H1 (cell line): ENCODE results near the gene CTSG. TPM values are rescaled to one million over a fixed set of nuclear protein-coding genes. Genes with fewer than 3 reads are reported as not detected.
"Not testable (repeated sequence)": the region's sequence is repeated elsewhere in the genome, so short reads cannot be mapped to it uniquely, and the experiment has no call there.

Source experiments
- CTCF ChIA-PET: fragments of 300-600 bp; sonication (Branson Sonifier 250); formaldehyde crosslinking; loops from one replicate; lab custom pipeline; 2021; ENCODE audit not compliant: partially characterized antibody; lab: Charles Lee
- POLR2A ChIA-PET: fragments of 300-600 bp; sonication (Branson Sonifier 250); formaldehyde crosslinking; loops from one replicate; lab custom pipeline; 2021; ENCODE audit warnings: inconsistent platforms; ENCODE audit not compliant: partially characterized antibody; lab: Charles Lee
- DNase-seq, 2 experiments: peaks; one replicate each; pipeline versions ENCODE4 v3.0.0 to v3.0.0-alpha.2; 2010 to 2022; ENCODE audit warnings: low spot score in 2 of 2, low read depth in 1 of 2, mixed read lengths in 1 of 2
- FAIRE-seq: peaks from 2 replicates; lab custom pipeline; 2011; peaks lifted over from hg19 to GRCh38; lab: Jason Lieb, UNC
- H2AFZ ChIP-seq: 2 replicates; pipeline ENCODE4 v1.8.1; 2012; ENCODE audit warnings: low read length, inconsistent platforms
- H2AK5ac ChIP-seq: 2 replicates; pipeline ENCODE4 v1.6.1; 2013; ENCODE audit warnings: low read depth, low read length
- H2BK120ac ChIP-seq: replicated peaks from 2 replicates; pipeline ENCODE3; 2013; ENCODE audit warnings: low read depth, low read length, inconsistent platforms
- H2BK12ac ChIP-seq: 2 replicates; pipeline ENCODE4 v1.6.1; 2013; ENCODE audit warnings: low read depth, low read length
- H2BK15ac ChIP-seq: 2 replicates; pipeline ENCODE4 v1.6.1; 2013; ENCODE audit warnings: low read length
- H2BK20ac ChIP-seq: 2 replicates; pipeline ENCODE4 v1.6.1; 2013; ENCODE audit warnings: low read length
- H2BK5ac ChIP-seq: 2 replicates; pipeline ENCODE4 v1.6.1; 2013; ENCODE audit warnings: low read depth, low read length
- H3K14ac ChIP-seq: 2 replicates; pipeline ENCODE4 v1.6.1; 2013; ENCODE audit warnings: inconsistent platforms; ENCODE audit not compliant: insufficient read length
- H3K18ac ChIP-seq: 2 replicates; pipeline ENCODE4 v1.6.1; 2013; ENCODE audit warnings: low read length; ENCODE audit errors: extremely low read depth
- H3K23ac ChIP-seq: 2 replicates; pipeline ENCODE4 v1.6.1; 2013; ENCODE audit warnings: inconsistent platforms; ENCODE audit not compliant: insufficient read length
- H3K23me2 ChIP-seq: 2 replicates; pipeline ENCODE4 v1.6.1; 2013; ENCODE audit warnings: low read depth, low read length
- H3K27ac ChIP-seq: 2 replicates; pipeline ENCODE4 v1.6.1; 2011; ENCODE audit warnings: low read depth, low read length, inconsistent platforms
- H3K27me3 ChIP-seq, 4 experiments: replicated peaks in 1 of 4; 1 replicate in 1 of 4; 2 replicates in 3 of 4; pipeline versions ENCODE4 v1.6.1 to v1.8.1; 2011 to 2013; ENCODE audit warnings: low read length in 3 of 4, mild to moderate bottlenecking in 3 of 4, inconsistent platforms in 2 of 4, mixed read lengths in 2 of 4, moderate library complexity in 1 of 4; ENCODE audit not compliant: control insufficient read depth in 3 of 4, insufficient read depth in 3 of 4; ENCODE audit errors: extremely low read depth in 1 of 4
- H3K36me3 ChIP-seq, 4 experiments: 2 replicates each; pipeline versions ENCODE4 v1.6.1 to v1.8.1; 2011 to 2013; ENCODE audit warnings: mild to moderate bottlenecking in 4 of 4, low read length in 3 of 4, moderate library complexity in 2 of 4, control low read depth in 1 of 4, inconsistent platforms in 1 of 4; ENCODE audit not compliant: insufficient read depth in 4 of 4, control insufficient read depth in 2 of 4
- H3K4ac ChIP-seq: replicated peaks from 2 replicates; pipeline ENCODE3; 2013; ENCODE audit warnings: low read length, low read depth, mixed read lengths, inconsistent platforms; ENCODE audit not compliant: insufficient read length
- H3K4me1 ChIP-seq, 4 experiments: replicated peaks in 1 of 4; 1 replicate in 1 of 4; 2 replicates in 3 of 4; pipeline versions ENCODE4 v1.6.1 to v1.8.1; 2011 to 2013; ENCODE audit warnings: low read length in 3 of 4, inconsistent platforms in 2 of 4, mixed read lengths in 1 of 4; ENCODE audit not compliant: insufficient read depth in 4 of 4, control insufficient read depth in 3 of 4
- H3K4me2 ChIP-seq, 2 experiments: 2 replicates each; pipeline versions ENCODE4 v1.6.1 to v1.8.1; 2011 to 2013; ENCODE audit warnings: low read depth in 2 of 2, low read length in 2 of 2, control low read depth in 1 of 2, inconsistent platforms in 1 of 2, mild to moderate bottlenecking in 1 of 2; ENCODE audit not compliant: insufficient read depth in 1 of 2
- H3K4me3 ChIP-seq, 4 experiments: fragments of 200-600, 300-600 bp in 1 of 4; sonication (generic), shearing (Covaris generic), sonication (Bioruptor Twin) in 1 of 4; 2 replicates each; pipeline versions ENCODE4 v1.5.1 to v1.8.1; 2011 to 2016; ENCODE audit warnings: low read length in 4 of 4, low read depth in 3 of 4, control low read depth in 2 of 4, inconsistent platforms in 2 of 4, mild to moderate bottlenecking in 2 of 4, mixed read lengths in 1 of 4, moderate library complexity in 1 of 4; ENCODE audit not compliant: insufficient read depth in 2 of 4; ENCODE audit errors: extremely low read depth in 1 of 4
- H3K56ac ChIP-seq: replicated peaks from 2 replicates; pipeline ENCODE3; 2013; ENCODE audit warnings: low read depth, mild to moderate bottlenecking, mixed read lengths, low read length, inconsistent platforms; ENCODE audit not compliant: insufficient read length
- H3K79me1 ChIP-seq: 2 replicates; pipeline ENCODE4 v1.6.1; 2013; ENCODE audit warnings: low read depth, low read length, control low read depth
- H3K79me2 ChIP-seq, 2 experiments: 2 replicates each; pipeline versions ENCODE4 v1.6.1 to v1.8.1; 2012 to 2013; ENCODE audit warnings: low read length in 2 of 2, mild to moderate bottlenecking in 2 of 2, inconsistent platforms in 1 of 2; ENCODE audit not compliant: insufficient read depth in 2 of 2, control insufficient read depth in 1 of 2
- H3K9ac ChIP-seq, 4 experiments: replicated peaks in 1 of 4; 1 replicate in 1 of 4; 2 replicates in 3 of 4; pipeline versions ENCODE4 v1.6.1 to v1.8.1; 2011 to 2013; ENCODE audit warnings: low read depth in 3 of 4, low read length in 3 of 4, control low read depth in 2 of 4, mild to moderate bottlenecking in 2 of 4, moderate library complexity in 2 of 4, inconsistent platforms in 1 of 4; ENCODE audit errors: extremely low read depth in 1 of 4
- H3K9me3 ChIP-seq, 2 experiments: 2 replicates each; pipeline versions ENCODE4 v1.6.1 to v1.8.1; 2012 to 2013; ENCODE audit warnings: mild to moderate bottlenecking in 2 of 2, moderate library complexity in 2 of 2, control low read depth in 1 of 2, inconsistent platforms in 1 of 2, low read depth in 1 of 2, low read length in 1 of 2, mixed read lengths in 1 of 2; ENCODE audit not compliant: insufficient read depth in 2 of 2
- H4K20me1 ChIP-seq, 2 experiments: replicated peaks in 1 of 2; 2 replicates each; pipeline versions ENCODE3 to v1.8.1; 2011 to 2013; ENCODE audit warnings: inconsistent platforms in 2 of 2, low read length in 2 of 2, mild to moderate bottlenecking in 1 of 2; ENCODE audit not compliant: insufficient read depth in 2 of 2, control insufficient read depth in 1 of 2
- H4K5ac ChIP-seq: 2 replicates; pipeline ENCODE4 v1.6.1; 2013; ENCODE audit warnings: low read length, low read depth, mixed read lengths, inconsistent platforms; ENCODE audit not compliant: insufficient read length
- H4K8ac ChIP-seq: 2 replicates; pipeline ENCODE4 v1.8.0; 2013; ENCODE audit warnings: mild to moderate bottlenecking, moderate library complexity, low read length, inconsistent platforms; ENCODE audit not compliant: insufficient read depth; ENCODE audit errors: extremely low read depth
- H4K91ac ChIP-seq: replicated peaks from 2 replicates; pipeline ENCODE3; 2013; ENCODE audit warnings: low read length, mixed read lengths, inconsistent platforms; ENCODE audit not compliant: insufficient read length
- WGBS, 2 experiments: shearing (Covaris generic) in 1 of 2; methylation state at CpG; one replicate each; pipeline versions ENCODE4 v1.1.6 to v1.1.7; 2013 to 2015; ENCODE audit warnings: low lambda C conversion rate in 2 of 2, mixed read lengths in 2 of 2, inconsistent platforms in 1 of 2, low coverage in 1 of 2, missing lambda C conversion rate in 1 of 2; ENCODE audit not compliant: insufficient replicate concordance in 2 of 2, insufficient coverage in 1 of 2, insufficient read length in 1 of 2; ENCODE audit errors: extremely low coverage in 1 of 2, missing lambda C conversion rate in 1 of 2; 5-methylcytosine and 5-hydroxymethylcytosine counted together
- polyA plus RNA-seq, 7 experiments: library from polyadenylated mRNA; depleted of rRNA in 3 of 7; stranded (reverse) in 5 of 7; unstranded in 2 of 7; fragments of >200 nt in 5 of 7; fragments of 200-250 nt in 2 of 7; gene quantifications; 1 replicate in 5 of 7; 2 replicates in 1 of 7; 4 replicates in 1 of 7; pipeline versions ENCODE4 v1.2.1 to v1.2.3, GENCODE V29; 2011 to 2013; ENCODE audit warnings: missing spikeins in 2 of 7, mixed read lengths in 2 of 7
- total RNA-seq: library from RNA; stranded (reverse); fragmentation: NEBNext Ultra II Directional; extraction: Animal tissue kit (Norgen Biotek cat#: 25700); gene quantifications from 2 replicates; pipeline ENCODE4 v1.2.1, GENCODE V29; 2021

CTSG gene
- total and polyA plus RNA-seq, 2 of the 8 experiments (the other 6 are each of a cell fraction or from before 2014, with no cell fraction given), result not detected

- H2BK12ac ChIP-seq, H2AFZ ChIP-seq, H2BK20ac ChIP-seq, H3K18ac ChIP-seq, H4K5ac ChIP-seq, H3K27me3 ChIP-seq, H2AK5ac ChIP-seq, POLR2A ChIA-PET, H3K79me2 ChIP-seq, H2BK120ac ChIP-seq, H3K27ac ChIP-seq, H4K20me1 ChIP-seq, H3K36me3 ChIP-seq, H3K23me2 ChIP-seq, H3K4me2 ChIP-seq, H3K4ac ChIP-seq, H3K56ac ChIP-seq, H3K23ac ChIP-seq, H3K14ac ChIP-seq, H3K79me1 ChIP-seq, DNase-seq, H4K91ac ChIP-seq, CTCF ChIA-PET, H3K4me3 ChIP-seq, H2BK5ac ChIP-seq, FAIRE-seq, H3K9ac ChIP-seq, H2BK15ac ChIP-seq, H3K4me1 ChIP-seq, H4K8ac ChIP-seq: not testable (repeated sequence)
- peaks cover 24 to 33% of the 10 kb centered on the region in 2 experiments for H3K9me3 ChIP-seq
- WGBS, 2 experiments, result 65% methylated on average over 1 of the region's 1 CpG; no CpG with 5 or more reads in 1 of the 2 experiments
Observed at GRCh38 chr14:24549064-24549463, 27.0 kb downstream of the CTSG start.
